HepG2 (cell line): ENCODE data around the gene TAS1R1. TPM values are rescaled to one million over a fixed set of nuclear protein-coding genes. Genes with fewer than 3 reads are reported as not detected.

ENCODE experiments used
- ARID4A ChIP-seq: sonication (generic); formaldehyde crosslinking; IDR thresholded peaks from 2 replicates; pipeline ENCODE4 v1.5.0; 2020; ENCODE audit warnings: mild to moderate bottlenecking, missing genetic modification reagents, borderline replicate concordance
- HNRNPLL ChIP-seq: fragments of 200-400 bp; formaldehyde crosslinking; IDR thresholded peaks from 2 replicates; pipeline ENCODE4 v1.6.1; 2017; ENCODE audit warnings: mild to moderate bottlenecking, low read depth, low read length; ENCODE audit not compliant: poor library complexity, severe bottlenecking
- IKZF4 ChIP-seq: sonication (generic); formaldehyde crosslinking; IDR thresholded peaks from 2 replicates; pipeline ENCODE4 v1.5.1; 2020; ENCODE audit warnings: borderline replicate concordance, mild to moderate bottlenecking, low read depth, missing genetic modification reagents; ENCODE audit errors: not compliant biosample characterization
- MATR3 ChIP-seq: sonication (generic); formaldehyde crosslinking; IDR thresholded peaks from 2 replicates; pipeline ENCODE4 v1.4.0; 2020; ENCODE audit warnings: missing genetic modification reagents
- SOX5 ChIP-seq: IDR thresholded peaks from 2 replicates; pipeline ENCODE4 v1.6.1; 2016; ENCODE audit warnings: borderline replicate concordance
- ZBTB4 ChIP-seq: sonication (generic); formaldehyde crosslinking; IDR thresholded peaks from 2 replicates; pipeline ENCODE4 v1.4.0; 2020; ENCODE audit warnings: missing genetic modification reagents, mild to moderate bottlenecking, borderline replicate concordance
- ZNF318 ChIP-seq: sonication (generic); formaldehyde crosslinking; IDR thresholded peaks from 2 replicates; pipeline ENCODE4 v1.4.0; 2020; ENCODE audit warnings: mild to moderate bottlenecking, missing genetic modification reagents
- ZNF333 ChIP-seq: sonication (generic); formaldehyde crosslinking; IDR thresholded peaks from 2 replicates; pipeline ENCODE4 v1.4.0; 2020; ENCODE audit warnings: mild to moderate bottlenecking, missing genetic modification reagents, borderline replicate concordance
- ZNF605 ChIP-seq: sonication (generic); formaldehyde crosslinking; IDR thresholded peaks from 2 replicates; pipeline ENCODE4 v1.8.0; 2022; ENCODE audit warnings: mild to moderate bottlenecking, missing genetic modification reagents
- ZNF737 ChIP-seq: sonication (generic); formaldehyde crosslinking; IDR thresholded peaks from 2 replicates; pipeline ENCODE4 v1.5.0; 2020; ENCODE audit warnings: missing genetic modification reagents, mild to moderate bottlenecking, borderline replicate concordance
- polyA plus RNA-seq, 8 experiments: library from polyadenylated mRNA; depleted of rRNA in 3 of 8; stranded (reverse) in 7 of 8; unstranded in 1 of 8; fragments of >200 nt; fragmentation: Illumina TruSeq in 4 of 8; extraction: Trizol in 4 of 8; gene quantifications; 2 replicates each; pipeline versions ENCODE4 v1.2.1 to v1.2.3, GENCODE V29; 2011 to 2016; ENCODE audit warnings: low read depth in 4 of 8, missing spikeins in 1 of 8, mixed read lengths in 1 of 8; ENCODE audit not compliant: insufficient read depth in 1 of 8
- total RNA-seq, 5 experiments: library from RNA; depleted of rRNA; stranded (reverse); fragments of >200 nt; fragmentation: Illumina TruSeq; extraction: Trizol; gene quantifications; 2 replicates each; pipeline ENCODE4 v1.2.3, GENCODE V29; 2016; ENCODE audit warnings: low read depth in 1 of 5

The TAS1R1 gene
- total and polyA plus RNA-seq, 2 of the 13 experiments (the other 11 are each of a cell fraction or from before 2014, with no cell fraction given) = 1.4 to 1.6 TPM

- TF ChIP-seq ZBTB4 (CRISPR knock-in tag) (no peak), ZNF737 (CRISPR knock-in tag) (no peak), ARID4A (peak; percentile 78), SOX5 (peak; percentile 28; the same call in 1 of the 2 replicates), ZNF333 (CRISPR knock-in tag) (no peak), MATR3 (no peak), ZNF605 (CRISPR knock-in tag) (no peak; the same call in 1 of the 2 replicates), ZNF318 (CRISPR knock-in tag) (no peak), IKZF4 (CRISPR knock-in tag) (no peak), HNRNPLL (no peak)
Observed at GRCh38 chr1:6601049-6601922, 46.2 kb downstream of the TAS1R1 start (continued).
